HL-60 (cell line): ENCODE data around the gene LCTL.
"Not testable (repeated sequence)": the region's sequence is repeated elsewhere in the genome, so short reads cannot be mapped to it uniquely, and the experiment has no call there.

Source experiments
- DNase-seq, 2 experiments: peaks; one replicate each; pipeline ENCODE4 v3.0.0-alpha.2; 2010 to 2020; ENCODE audit warnings: low read depth in 1 of 2, low spot score in 1 of 2
- H3K27ac ChIP-seq: fragments of 250-450 bp; sonication (Bioruptor Pico); replicated peaks from 2 replicates; pipeline ENCODE4 v1.5.1; 2020; ENCODE audit warnings: mild to moderate bottlenecking, moderate library complexity
- H3K27me3 ChIP-seq: fragments of 250-450 bp; sonication (Bioruptor Pico); 2 replicates; pipeline ENCODE4 v1.5.1; 2021; ENCODE audit warnings: mild to moderate bottlenecking, moderate library complexity; ENCODE audit not compliant: insufficient read depth, poor library complexity, severe bottlenecking
- H3K4me3 ChIP-seq: replicated peaks from 2 replicates; pipeline ENCODE4 v1.5.1; 2011; ENCODE audit warnings: mild to moderate bottlenecking, control low read depth, low read length; ENCODE audit not compliant: insufficient read depth
- CTCF ChIP-seq: IDR thresholded peaks from one replicate; pipeline ENCODE4 v1.5.1; 2011; ENCODE audit warnings: low read length, control low read depth, inconsistent platforms; ENCODE audit not compliant: insufficient read depth
- GABPA ChIP-seq: IDR thresholded peaks from 2 replicates; pipeline ENCODE4 v1.6.1; 2012; ENCODE audit warnings: low read depth
- POLR2AphosphoS5 ChIP-seq: IDR thresholded peaks from 2 replicates; pipeline ENCODE4 v1.6.1; 2012; ENCODE audit warnings: low read depth
- REST ChIP-seq: IDR thresholded peaks from 2 replicates; pipeline ENCODE4 v1.6.1; 2012; ENCODE audit warnings: low read depth; ENCODE audit not compliant: insufficient replicate concordance
- SPI1 ChIP-seq: IDR thresholded peaks from 2 replicates; pipeline ENCODE4 v1.6.1; 2012; ENCODE audit warnings: low read depth, mild to moderate bottlenecking, borderline replicate concordance

LCTL gene

GRCh38 chr15:66504563-66505429, 61.0 kb downstream of the LCTL start, which contains the start of the genes RPL4 and ZWILCH:
RPL4 (minus strand) TSS chr15:66504855; CDS start chr15:66504790, 65 bp downstream.
ZWILCH (plus strand) TSS chr15:66505326; CDS start chr15:66505339, 13 bp downstream.
- H3K27me3 ChIP-seq, result no peaks in the 10 kb centered on the region
- peak within 1 kb of the TSS; percentile 86 for H3K4me3 ChIP-seq
- peak; percentile 83 for TF ChIP-seq SPI1
- TF ChIP-seq REST, result peak; percentile 77
- TF ChIP-seq POLR2AphosphoS5, result peak; percentile 97
- peak; percentile 93 for TF ChIP-seq GABPA
- TF ChIP-seq CTCF, result no peak
- peak within 1 kb of the TSS; percentile 99 for H3K27ac ChIP-seq
- peak; percentile 77 to 84 for DNase-seq

GRCh38 chr15:66503780-66504562, 61.8 kb downstream of the LCTL start:
- TF ChIP-seq SPI1 (no peak), POLR2AphosphoS5 (no peak), REST (no peak), CTCF (no peak), GABPA (no peak)
- Histone ChIP-seq H3K27ac (peak overlapping the region; percentile 99), H3K4me3 (peak overlapping the region; percentile 86), H3K27me3 (no peaks in the 10 kb centered on the region)
- no peak for DNase-seq

GRCh38 chr15:66503041-66503648, 62.7 kb downstream of the LCTL start:
- H3K27me3 ChIP-seq, DNase-seq: not testable (repeated sequence)
- H3K27ac ChIP-seq, result peak overlapping the region; percentile 99
- H3K4me3 ChIP-seq, result peak overlapping the region; percentile 86

GRCh38 chr15:66502491-66502890, 63.3 kb downstream of the LCTL start:
- Histone ChIP-seq H3K27ac (peak overlapping the region; percentile 99), H3K4me3 (peak overlapping the region; percentile 86), H3K27me3 (no peaks in the 10 kb centered on the region)
- no peak for TF ChIP-seq REST
- no peak for TF ChIP-seq CTCF
- TF ChIP-seq POLR2AphosphoS5, result no peak
- TF ChIP-seq GABPA, result no peak
- no peak for TF ChIP-seq SPI1
- DNase-seq, result no peak

GRCh38 chr15:66500346-66500745, 65.5 kb downstream of the LCTL start:
- not testable (repeated sequence) for H3K4me3 ChIP-seq, DNase-seq, H3K27ac ChIP-seq, H3K27me3 ChIP-seq
